ENCODE results near the gene SPATA31A7.
"Not testable (repeated sequence)": the region's sequence is repeated elsewhere in the genome, so short reads cannot be mapped to it uniquely, and the experiment has no call there.

SPATA31A7 gene

GRCh38 chr9:61189736-61190135 lies at the start of gene SPATA31A7:
SPATA31A7 (plus strand) TSS chr9:61190036; CDS start chr9:61190065, 29 bp downstream.
- DNase-seq: not testable (repeated sequence)

- DNase-seq: not testable (repeated sequence)
Observed at GRCh38 chr9:61226438-61226837, 36.6 kb downstream of the SPATA31A7 start.
